ENCODE data around the gene HOMER2.
"Not testable (repeated sequence)": the region's sequence is repeated elsewhere in the genome, so short reads cannot be mapped to it uniquely, and the experiment has no call there.

The HOMER2 gene

GRCh38 chr15:82829234-82829633, 123.3 kb downstream of the HOMER2 start:
- H3K27ac Mint-ChIP-seq, result peak overlapping the region; percentile 10
- no peak overlapping the region for H3K4me3 Mint-ChIP-seq
- H3K4me1 Mint-ChIP-seq, result peaks cover 25 to 56% of the 10 kb centered on the region in 2 donors
- peaks cover 36 to 60% of the 10 kb centered on the region in 2 donors for H3K36me3 Mint-ChIP-seq
- ATAC-seq (replicated peaks) (no peak), DNase-seq (no peak)
- no peaks in the 10 kb centered on the region for H3K27me3 Mint-ChIP-seq
- peaks cover 0 to 3% of the 10 kb centered on the region in 2 donors for H3K9me3 Mint-ChIP-seq

DNA sequence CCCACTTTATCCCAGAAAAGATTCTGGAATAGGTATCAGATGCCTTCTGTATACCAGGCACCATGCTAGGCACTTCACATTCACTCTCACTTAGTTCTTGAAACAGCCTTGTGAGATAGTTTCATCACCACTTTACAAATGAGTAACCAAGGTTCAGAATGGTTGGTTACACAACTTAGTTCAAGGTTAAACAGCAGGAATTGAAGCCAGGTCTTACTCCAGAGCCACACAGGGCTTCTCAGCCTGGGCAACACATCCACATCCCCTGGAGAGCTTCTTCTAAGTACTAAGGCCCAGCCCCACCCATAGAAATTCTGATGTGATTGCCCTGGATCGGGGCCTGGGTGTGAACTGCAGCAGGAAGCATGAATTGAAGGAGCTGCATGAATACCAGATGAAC, 124.4 kb downstream of the HOMER2 start:
- DNase-seq, result no peak
- H3K4me1 Mint-ChIP-seq, result peaks cover 22 to 45% of the 10 kb centered on the region in 2 donors
- peaks cover 0 to under 1% of the 10 kb centered on the region in 2 donors for H3K9me3 Mint-ChIP-seq
- no peaks in the 10 kb centered on the region for H3K27me3 Mint-ChIP-seq
- peak overlapping the region; percentile 79 for H3K27ac Mint-ChIP-seq
- H3K4me3 Mint-ChIP-seq, result no peak overlapping the region
- H3K36me3 Mint-ChIP-seq, result peaks cover 26 to 50% of the 10 kb centered on the region in 2 donors
- ATAC-seq (replicated peaks), result no peak

GRCh38 chr15:82823049-82823448, 129.5 kb downstream of the HOMER2 start:
- ATAC-seq (replicated peaks) (no peak), DNase-seq (no peak)
- Mint-ChIP-seq H3K27ac (no peak overlapping the region), H3K27me3 (no peaks in the 10 kb centered on the region), H3K4me3 (no peak overlapping the region), H3K9me3 (no peaks in the 10 kb centered on the region), H3K36me3 (peaks cover 24 to 38% of the 10 kb centered on the region in 2 donors), H3K4me1 (peaks cover 1 to 3% of the 10 kb centered on the region in 2 donors)

DNA sequence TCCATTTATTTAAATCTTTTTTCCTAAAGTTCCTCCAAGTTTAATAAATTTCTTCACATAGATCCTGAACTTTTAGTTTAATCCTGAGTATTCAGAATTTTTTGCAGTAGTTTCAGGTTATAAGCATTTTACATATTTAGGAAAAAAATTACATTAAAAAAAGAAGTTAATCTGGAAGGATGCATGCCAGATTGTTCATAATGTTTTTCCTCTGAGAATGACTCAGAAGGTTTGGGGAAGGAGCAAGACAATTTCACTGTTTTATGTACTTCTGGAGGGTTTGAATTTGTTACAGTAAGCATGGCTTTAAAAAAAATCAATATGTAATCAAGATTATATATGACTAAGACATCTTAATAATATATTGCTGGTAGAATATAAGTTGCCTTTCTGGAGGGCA, 130.7 kb downstream of the HOMER2 start:
- ATAC-seq (replicated peaks); H3K4me3 Mint-ChIP-seq; H3K4me1 Mint-ChIP-seq; H3K9me3 Mint-ChIP-seq; DNase-seq; H3K27ac Mint-ChIP-seq; H3K27me3 Mint-ChIP-seq: not testable (repeated sequence)
- peaks cover 23 to 36% of the 10 kb centered on the region in 2 donors for H3K36me3 Mint-ChIP-seq

DNA sequence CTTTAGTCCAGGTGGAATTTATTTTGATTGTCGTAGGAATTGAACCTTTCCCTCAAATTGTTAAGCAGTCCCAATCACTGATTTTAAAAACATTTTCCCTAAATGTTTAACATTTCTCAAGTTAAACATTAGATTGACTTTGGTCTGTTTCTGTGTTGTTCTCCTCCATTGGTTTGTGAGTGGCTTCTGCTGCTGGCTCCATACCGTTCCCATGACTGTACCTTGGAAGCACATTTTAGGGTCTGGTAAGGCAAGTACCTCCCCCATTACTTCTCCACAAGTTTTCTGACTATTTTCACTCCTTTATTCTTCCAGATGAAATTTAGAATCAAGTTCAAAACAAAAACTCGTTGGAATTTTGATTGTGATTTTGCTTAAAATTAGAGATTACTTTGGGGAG, 131.1 kb downstream of the HOMER2 start:
- not testable (repeated sequence) for H3K9me3 Mint-ChIP-seq; H3K27ac Mint-ChIP-seq; ATAC-seq (replicated peaks); H3K4me3 Mint-ChIP-seq; H3K4me1 Mint-ChIP-seq; DNase-seq; H3K27me3 Mint-ChIP-seq
- H3K36me3 Mint-ChIP-seq, result peaks cover 25 to 36% of the 10 kb centered on the region in 2 donors

DNA sequence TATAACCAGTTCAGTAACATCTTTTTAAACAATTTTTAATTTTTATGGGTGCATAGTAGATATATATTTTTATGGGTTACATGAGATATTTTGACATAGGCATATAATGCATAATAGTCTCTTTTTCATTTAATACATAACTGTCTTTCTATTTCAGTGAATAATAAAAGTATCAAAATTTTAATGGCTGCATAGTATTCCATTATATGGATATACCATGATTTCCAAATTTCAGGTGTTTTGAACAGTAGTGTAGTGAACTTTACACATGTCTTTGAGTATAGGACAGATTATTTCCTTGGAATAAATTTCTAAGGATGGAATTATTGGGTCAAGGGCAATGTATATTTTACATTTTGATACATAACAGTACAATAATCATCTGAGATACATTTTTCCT, 132.4 kb downstream of the HOMER2 start:
- ATAC-seq (replicated peaks) (no peak), DNase-seq (no peak)
- Mint-ChIP-seq H3K4me3 (no peak overlapping the region), H3K27ac (no peak overlapping the region), H3K36me3 (peaks cover 28 to 40% of the 10 kb centered on the region in 2 donors), H3K9me3 (no peaks in the 10 kb centered on the region), H3K27me3 (no peaks in the 10 kb centered on the region), H3K4me1 (peaks cover 7% of the 10 kb centered on the region in 2 donors)

- Mint-ChIP-seq H3K4me1 (peaks cover 17 to 40% of the 10 kb centered on the region in 2 donors), H3K27me3 (no peaks in the 10 kb centered on the region), H3K9me3 (peaks cover 0 to 4% of the 10 kb centered on the region in 2 donors), H3K4me3 (peak overlapping the region in 1 of 2 donors; percentile 86), H3K27ac (no peak overlapping the region), H3K36me3 (peaks cover 30 to 46% of the 10 kb centered on the region in 2 donors)
- no peak for ATAC-seq (replicated peaks)
- no peak for DNase-seq
Observed at GRCh38 chr15:82812994-82813393, 139.5 kb downstream of the HOMER2 start.

- DNase-seq (peak; percentile 35), ATAC-seq (replicated peaks) (peak; percentile 22 to 28)
- Mint-ChIP-seq H3K4me1 (peaks cover 25 to 51% of the 10 kb centered on the region in 2 donors), H3K9me3 (peaks cover 0 to 4% of the 10 kb centered on the region in 2 donors), H3K27me3 (no peaks in the 10 kb centered on the region), H3K4me3 (peak overlapping the region; percentile 86 to 96), H3K27ac (peak overlapping the region; percentile 97), H3K36me3 (peaks cover 23 to 37% of the 10 kb centered on the region in 2 donors)
Observed at GRCh38 chr15:82810890-82811426, 141.6 kb downstream of the HOMER2 start.

DNA sequence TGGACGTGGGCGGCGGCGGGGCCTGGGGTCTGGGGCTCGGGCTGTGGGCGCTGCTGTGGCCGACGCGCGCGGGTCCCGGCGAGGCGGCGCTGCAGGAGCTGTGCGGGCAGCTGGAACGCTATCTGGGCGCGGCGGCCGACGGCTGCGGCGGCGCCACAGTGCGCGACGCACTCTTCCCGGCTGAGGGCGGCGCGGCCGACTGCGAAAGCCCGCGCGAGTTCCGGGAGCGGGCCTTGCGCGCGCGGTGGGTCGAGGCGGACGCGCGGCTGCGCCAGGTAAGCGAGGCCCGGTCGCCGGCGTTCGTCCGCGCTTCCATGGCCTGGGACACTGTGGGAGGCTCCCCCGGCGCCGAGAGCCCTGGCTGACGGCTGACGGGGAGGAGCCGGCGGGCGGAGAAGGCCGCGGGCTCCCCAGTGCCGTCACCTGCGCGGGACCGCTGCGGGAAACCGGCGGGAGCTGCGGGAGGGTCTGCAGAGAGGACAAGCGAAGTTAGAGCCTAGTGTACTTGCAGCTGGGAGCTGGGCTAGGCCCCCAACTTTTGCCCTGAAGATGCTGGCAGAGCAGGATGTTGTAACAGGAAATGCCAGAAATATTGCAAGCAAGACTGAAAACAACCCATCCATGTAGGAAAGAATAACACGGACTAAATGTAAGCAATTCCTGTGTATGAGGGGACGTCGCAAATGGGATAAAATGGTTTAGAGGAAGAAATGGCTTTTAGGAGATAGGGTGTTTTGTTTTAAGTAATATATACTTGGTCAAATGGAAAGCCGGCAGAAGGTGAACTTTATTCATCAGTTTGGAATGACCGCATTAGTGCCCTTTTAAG, 142.2 kb downstream of the HOMER2 start:
- no peaks in the 10 kb centered on the region for H3K27me3 Mint-ChIP-seq
- H3K9me3 Mint-ChIP-seq, result peaks cover 0 to 4% of the 10 kb centered on the region in 2 donors
- peaks cover 20 to 31% of the 10 kb centered on the region in 2 donors for H3K36me3 Mint-ChIP-seq
- peak overlapping the region; percentile 97 for H3K27ac Mint-ChIP-seq
- ATAC-seq (replicated peaks), result peak; percentile 4 to 17
- H3K4me3 Mint-ChIP-seq, result peak overlapping the region; percentile 86 to 96
- H3K4me1 Mint-ChIP-seq, result peaks cover 29 to 58% of the 10 kb centered on the region in 2 donors
- DNase-seq, result peak; percentile 35

- Mint-ChIP-seq H3K9me3 (peaks cover 0 to 4% of the 10 kb centered on the region in 2 donors), H3K27ac (peak within 1 kb of the TSS; percentile 97), H3K36me3 (peaks cover 18 to 28% of the 10 kb centered on the region in 2 donors), H3K27me3 (no peaks in the 10 kb centered on the region), H3K4me1 (peaks cover 33 to 58% of the 10 kb centered on the region in 2 donors), H3K4me3 (peak within 1 kb of the TSS; percentile 86 to 96)
- DNase-seq (peak; percentile 97), ATAC-seq (replicated peaks) (peak; percentile 81 to 86)
Observed at GRCh38 chr15:82809308-82810060, 143.0 kb downstream of the HOMER2 start, which contains the start of gene WHAMM. Gene WHAMM, plus strand, starts transcription at chr15:82809628. Its CDS starts 99 bp downstream, at chr15:82809727.

DNA sequence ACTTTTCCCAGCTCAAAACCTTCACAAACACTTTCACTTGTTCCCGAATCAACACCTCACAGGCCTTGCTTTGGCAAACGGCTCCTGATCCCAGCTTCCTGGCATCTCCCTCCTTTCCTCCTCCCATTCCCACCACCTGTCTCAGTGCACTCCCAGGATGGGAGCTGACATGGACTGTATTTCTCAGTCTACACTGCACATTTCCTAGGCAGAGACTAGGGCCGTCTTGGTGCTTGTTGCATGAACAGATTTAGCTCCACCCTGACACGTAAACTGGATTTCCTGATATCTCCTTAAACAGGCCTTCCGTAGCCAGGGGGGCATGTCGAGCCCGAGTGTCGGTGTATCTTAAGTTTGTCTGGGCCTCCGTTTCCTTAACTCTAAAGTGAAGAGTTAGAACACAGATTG, 143.9 kb downstream of the HOMER2 start:
- DNase-seq (no peak), ATAC-seq (replicated peaks) (no peak)
- Mint-ChIP-seq H3K27ac (peak overlapping the region; percentile 94), H3K9me3 (peaks cover 0 to 4% of the 10 kb centered on the region in 2 donors), H3K27me3 (no peaks in the 10 kb centered on the region), H3K4me3 (peak overlapping the region; percentile 76 to 86), H3K36me3 (peaks cover 15 to 21% of the 10 kb centered on the region in 2 donors), H3K4me1 (peaks cover 36 to 63% of the 10 kb centered on the region in 2 donors)

- Mint-ChIP-seq H3K36me3 (peaks cover 15 to 21% of the 10 kb centered on the region in 2 donors), H3K27ac (peak overlapping the region; percentile 94), H3K9me3 (peaks cover 0 to 4% of the 10 kb centered on the region in 2 donors), H3K4me1 (peaks cover 40 to 68% of the 10 kb centered on the region in 2 donors), H3K4me3 (peak overlapping the region in 1 of 2 donors; percentile 8), H3K27me3 (no peaks in the 10 kb centered on the region)
- ATAC-seq (replicated peaks) (no peak), DNase-seq (no peak)
Observed at GRCh38 chr15:82807920-82808633, 144.4 kb downstream of the HOMER2 start.

- Mint-ChIP-seq H3K4me3 (peak within 1 kb of the TSS; percentile 71 to 73), H3K4me1 (peaks cover 50 to 67% of the 10 kb centered on the region in 2 donors), H3K9me3 (peaks cover 0 to 4% of the 10 kb centered on the region in 2 donors), H3K27me3 (no peaks in the 10 kb centered on the region), H3K36me3 (peaks cover 6 to 7% of the 10 kb centered on the region in 2 donors), H3K27ac (peak within 1 kb of the TSS; percentile 95)
- ATAC-seq (replicated peaks) (peak; percentile 75), DNase-seq (peak; percentile 82)
Observed at GRCh38 chr15:82805994-82806406, 146.5 kb downstream of the HOMER2 start, which contains the start of gene FSD2. Gene FSD2, minus strand, starts transcription at chr15:82806069. Its CDS starts 18,679 bp downstream, at chr15:82787390.
